HG03439 (cell line): ENCODE data around the gene ARSJ.

ENCODE experiments used
- ATAC-seq: cut with Tn5 transposase; IDR thresholded peaks from one replicate; pipeline ENCODE4 v1.9.1; 2021; ENCODE audit warnings: mild to moderate bottlenecking, moderate library complexity; ENCODE audit not compliant: unreplicated experiment

The ARSJ gene

DNA sequence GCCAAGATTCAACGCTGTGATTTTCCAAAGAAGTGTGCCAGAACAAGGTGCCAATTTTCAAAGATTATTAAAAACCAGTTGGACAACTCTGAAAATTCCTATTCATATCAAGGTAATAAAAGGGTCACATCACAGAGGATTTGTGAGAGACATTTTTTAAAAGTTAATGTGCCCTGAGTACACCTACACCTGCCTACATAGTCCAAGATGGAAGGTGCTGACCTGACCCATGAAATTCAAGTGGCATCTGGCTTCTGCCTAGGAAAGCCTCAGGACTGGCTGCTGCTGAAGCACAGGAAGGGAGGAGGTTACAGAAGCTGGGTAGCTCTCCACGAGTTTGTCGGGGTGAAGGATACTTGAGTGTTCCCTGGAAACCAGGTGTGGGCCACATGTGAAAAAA, 11.4 kb upstream of the ARSJ start:
- no peak for ATAC-seq

DNA sequence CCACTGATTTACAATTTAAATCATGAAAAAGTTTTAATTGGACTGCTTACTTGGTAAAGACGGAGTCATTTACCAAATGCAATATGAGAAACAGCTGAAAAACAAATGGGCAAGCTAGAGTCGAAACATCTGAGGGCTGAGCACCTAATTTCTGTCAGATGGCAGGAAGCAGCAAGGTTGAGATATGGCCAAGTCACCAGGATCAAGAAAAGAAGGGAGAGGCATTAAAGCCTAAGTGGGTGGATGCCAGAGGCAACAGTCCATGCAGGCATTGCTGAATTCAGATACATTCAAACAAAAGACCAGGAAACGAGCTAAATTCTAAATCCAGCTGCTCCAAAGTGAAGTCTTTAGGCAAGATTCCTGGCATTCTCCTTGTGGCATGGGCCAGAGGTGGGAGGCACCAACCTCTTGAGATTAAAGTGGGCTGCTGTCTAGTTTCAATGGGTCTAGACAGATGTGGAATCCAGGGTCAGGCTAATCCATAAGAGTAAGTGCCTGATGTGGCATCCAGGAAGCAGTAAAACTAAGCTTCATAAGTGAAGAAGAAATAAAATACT, 8.0 kb upstream of the ARSJ start:
- no peak for ATAC-seq

DNA sequence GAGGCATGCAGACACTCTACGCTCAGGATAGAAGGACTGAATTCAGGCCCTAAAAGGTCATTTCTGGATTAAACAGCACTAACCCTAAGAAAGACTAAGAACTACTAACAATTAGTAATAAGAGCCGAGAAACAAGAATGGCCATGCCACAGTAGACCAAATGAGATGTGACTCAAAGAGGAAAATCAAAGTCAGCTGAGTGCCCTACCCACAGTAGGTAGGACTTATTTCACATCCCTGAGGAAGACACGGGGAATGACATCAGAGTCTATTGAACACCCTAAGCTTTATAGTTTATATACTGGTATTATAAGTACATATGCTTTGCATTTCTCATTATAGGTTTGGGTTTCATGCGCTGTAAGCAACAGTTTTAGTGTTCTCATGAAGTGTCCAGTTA, 2.7 kb upstream of the ARSJ start:
- ATAC-seq = no peak

DNA sequence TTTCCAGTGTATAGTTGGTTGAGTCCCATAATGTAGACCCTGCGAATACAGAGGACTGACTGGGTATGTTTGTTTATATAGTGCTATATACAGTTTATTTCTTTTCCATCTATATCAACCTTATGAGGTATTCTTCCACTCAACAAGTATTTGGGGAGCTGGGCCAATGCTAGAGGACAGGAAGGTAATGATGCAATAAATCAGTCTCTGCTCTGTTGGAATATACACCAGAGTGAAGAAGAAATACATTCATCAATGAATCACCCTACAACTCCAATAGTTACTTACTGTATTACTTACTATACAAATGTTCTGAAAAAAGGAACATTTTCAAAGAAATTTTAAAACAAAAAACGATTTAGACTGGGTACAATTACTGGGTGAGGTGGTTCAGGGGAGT, 2.1 kb upstream of the ARSJ start:
- no peak for ATAC-seq

DNA sequence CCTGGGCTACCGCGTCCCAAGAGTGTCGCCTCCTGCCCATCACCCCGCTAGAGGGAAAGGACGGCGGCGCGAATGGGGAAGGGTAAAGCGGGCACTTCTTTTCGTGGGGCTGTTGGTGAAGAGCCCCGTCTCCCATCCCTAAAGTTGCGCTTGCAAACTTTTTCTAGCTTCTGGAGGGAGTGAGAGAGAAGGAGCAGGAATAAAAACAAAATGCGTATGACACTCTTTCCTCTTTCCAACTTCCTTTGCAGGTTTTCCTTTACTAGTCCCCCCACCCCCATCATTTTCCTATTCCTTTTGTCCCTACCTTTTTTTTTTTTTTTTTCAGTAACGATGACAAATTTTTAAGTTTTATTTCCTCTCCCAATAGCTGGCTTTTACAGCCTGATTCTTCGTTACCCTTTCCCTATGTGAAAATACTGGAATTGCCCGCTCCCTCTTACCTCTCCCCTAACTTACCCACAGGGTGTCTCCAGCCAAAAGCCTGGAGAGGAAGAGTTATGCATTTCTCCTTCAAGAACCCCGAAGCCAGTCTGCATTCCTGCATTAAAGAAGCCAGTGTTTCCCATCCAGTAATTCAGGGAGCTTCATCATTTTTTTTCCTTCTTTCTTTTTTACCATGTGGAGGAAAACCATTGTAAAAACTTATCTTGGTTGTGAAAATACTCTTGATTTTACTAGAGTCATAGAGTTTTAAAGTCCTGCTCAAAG, 613 bp upstream of the ARSJ start:
- ATAC-seq = no peak

DNA sequence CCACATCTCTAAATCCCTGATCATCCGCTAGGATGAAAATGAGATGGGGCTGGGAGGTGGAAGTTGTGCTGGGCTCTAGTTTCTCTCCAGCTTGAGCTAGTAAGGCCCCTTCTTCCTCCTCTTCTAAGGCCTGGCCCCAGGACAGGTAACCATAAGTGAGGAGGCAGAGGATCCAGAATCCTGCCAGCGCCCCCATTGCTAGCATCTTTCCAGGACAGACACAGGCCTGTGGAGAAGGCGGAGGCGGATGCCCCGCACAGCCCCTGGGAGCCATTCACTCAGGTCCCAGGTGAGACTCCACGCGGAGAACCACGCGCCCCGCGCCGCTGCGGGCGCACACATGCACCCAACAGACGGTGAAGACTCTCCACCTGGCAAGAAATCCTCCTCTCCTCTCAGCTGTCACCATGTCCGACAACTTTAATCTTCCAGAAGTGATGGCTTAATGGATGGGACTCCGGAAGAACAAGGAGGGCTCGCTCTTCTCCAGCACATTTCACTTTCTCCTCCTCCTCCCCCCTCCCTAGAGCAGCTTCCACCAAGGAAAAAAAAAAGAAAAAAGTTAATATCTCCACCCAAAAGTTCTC, 793 bp downstream of the ARSJ start:
- no peak for ATAC-seq

DNA sequence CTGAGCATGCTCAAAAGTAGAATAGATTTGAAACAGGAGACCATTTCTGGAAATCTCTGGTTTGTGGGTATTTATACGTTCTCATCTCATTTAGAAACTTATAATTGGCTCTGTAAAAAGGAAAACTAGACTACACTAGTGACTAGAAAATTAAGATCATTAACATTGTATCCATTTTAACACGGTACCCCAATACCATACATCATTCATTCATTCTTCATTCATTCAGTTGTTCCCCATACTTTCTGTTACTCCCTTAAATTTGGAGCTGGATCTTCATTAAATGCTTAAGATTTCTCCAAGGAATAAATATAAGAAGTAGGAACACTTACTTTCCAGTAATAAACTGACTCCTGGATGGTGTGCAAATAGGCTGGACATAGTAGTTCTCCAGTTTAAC, 1.3 kb downstream of the ARSJ start:
- no peak for ATAC-seq

DNA sequence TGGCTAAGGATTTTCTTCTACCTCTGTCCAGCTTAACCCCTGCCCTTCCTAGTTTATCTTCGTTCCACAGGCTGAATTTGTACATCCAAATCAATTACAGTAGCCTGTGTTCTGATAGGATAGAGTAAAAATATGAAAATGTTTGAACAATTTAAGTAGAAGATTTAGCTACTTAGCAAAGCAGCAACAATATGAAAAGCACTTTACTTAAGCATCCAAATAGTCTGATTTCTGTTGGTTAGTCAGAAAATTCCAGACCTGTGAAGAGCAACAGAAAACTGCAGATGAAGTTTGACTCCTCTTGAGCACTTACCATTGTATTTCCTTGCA, 2.0 kb downstream of the ARSJ start:
- ATAC-seq = no peak

DNA sequence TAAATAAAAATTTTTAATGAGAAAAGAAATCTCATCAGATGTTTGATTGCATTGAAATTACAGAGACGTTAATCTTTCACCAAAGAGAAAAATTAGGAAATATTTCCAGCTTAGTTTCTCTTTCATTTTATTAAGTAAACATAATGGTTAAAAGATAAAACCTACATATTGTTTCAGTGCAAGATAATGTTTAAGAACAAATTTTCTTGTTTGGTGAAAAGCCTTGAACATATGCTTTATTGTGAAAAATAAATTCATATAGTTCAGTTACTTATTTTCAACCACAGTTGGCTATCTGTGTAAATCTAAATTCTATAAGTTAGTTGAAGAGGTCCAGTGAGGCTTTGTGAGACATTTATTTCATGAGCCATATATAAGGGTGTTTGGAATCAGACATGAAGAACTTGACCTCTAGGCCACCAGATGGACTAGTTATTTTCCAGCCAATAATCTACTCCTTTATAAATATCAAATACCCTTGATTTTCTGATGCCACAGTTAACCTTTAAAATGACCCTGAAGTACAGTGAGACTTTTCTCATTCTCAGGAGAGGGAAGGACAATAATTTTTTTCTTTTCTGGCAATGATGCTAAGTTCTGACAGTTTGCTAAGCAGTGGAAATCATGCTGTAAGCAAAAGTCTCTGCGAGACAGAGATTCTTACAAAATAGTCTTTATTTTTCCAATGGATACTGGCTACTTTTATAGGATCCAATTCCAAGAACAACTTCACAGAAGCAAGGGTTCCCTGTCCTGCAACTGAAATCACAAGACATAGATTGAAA, 2.5 kb downstream of the ARSJ start:
- no peak for ATAC-seq

DNA sequence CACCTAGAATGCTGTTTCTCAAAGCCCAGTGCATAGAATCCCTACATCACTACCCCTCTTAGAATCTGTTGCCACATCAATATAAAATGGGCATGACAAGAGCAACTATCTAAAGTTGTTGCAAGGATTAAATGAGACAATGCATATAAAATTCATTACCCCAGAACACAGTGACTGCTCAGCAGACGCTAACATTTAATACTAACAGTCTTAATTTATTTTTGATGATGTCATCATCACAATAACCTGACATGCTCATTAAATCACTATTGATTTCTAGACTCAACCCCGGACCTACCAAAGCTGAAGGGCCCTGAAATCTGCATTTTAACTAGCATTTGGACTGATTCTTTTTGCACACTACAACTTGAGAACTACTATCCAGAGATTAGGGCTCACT, 3.9 kb downstream of the ARSJ start:
- ATAC-seq = no peak

DNA sequence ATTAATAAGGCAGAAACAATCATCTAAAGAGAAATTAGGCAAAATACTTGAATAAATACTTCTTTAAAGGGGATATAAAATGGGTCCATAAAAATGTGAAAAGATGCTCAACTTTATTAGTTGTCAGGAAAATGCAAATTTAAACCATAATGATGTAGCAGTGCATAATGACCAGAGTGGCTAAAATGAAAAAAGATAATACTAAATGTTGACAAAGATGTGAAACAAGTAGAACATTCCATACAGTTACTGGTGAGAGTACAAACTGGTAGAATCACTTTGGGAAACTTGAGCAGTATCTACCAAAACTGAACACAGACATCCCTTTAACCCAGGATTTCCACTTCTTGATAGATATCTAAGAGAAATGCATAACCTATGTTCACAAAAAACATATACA, 5.0 kb downstream of the ARSJ start:
- no peak for ATAC-seq

DNA sequence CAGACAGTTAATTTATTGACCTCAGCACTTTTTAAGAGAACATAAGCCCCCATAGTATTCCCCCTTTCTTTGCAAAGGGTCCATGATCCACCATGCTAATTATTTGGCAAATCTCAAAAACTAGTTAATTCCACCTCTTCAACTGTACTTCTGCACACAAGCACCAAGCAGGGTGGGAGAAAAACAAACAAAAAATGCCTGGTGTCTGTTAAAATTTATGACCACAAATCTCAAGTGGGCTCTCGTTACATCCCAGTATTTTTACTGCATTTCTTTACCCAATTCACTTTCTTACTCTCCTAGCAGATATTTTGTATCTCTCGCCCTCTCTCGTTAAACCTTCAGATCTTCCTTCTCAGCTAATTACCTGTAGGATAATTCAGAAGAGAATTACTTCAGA, 6.1 kb downstream of the ARSJ start:
- ATAC-seq = no peak

DNA sequence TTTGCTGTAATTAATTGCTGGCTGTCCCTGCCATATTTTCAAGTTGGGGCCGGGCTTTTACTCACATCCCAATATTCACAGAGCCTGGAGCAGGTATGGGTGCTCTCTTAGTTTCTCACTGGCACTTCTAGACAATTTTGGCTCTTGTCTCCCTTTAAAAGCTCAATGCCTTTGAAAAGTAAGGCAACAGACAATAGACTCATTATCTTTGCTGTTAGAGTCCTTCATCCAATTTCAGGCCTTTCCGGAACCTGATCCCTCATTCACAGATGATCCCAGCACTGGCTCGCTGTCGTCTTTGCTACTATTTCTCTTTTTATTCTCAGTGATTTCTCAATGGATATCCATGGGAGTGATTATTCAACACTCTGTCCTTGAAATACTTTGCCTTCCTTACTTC, 6.7 kb downstream of the ARSJ start:
- no peak for ATAC-seq

DNA sequence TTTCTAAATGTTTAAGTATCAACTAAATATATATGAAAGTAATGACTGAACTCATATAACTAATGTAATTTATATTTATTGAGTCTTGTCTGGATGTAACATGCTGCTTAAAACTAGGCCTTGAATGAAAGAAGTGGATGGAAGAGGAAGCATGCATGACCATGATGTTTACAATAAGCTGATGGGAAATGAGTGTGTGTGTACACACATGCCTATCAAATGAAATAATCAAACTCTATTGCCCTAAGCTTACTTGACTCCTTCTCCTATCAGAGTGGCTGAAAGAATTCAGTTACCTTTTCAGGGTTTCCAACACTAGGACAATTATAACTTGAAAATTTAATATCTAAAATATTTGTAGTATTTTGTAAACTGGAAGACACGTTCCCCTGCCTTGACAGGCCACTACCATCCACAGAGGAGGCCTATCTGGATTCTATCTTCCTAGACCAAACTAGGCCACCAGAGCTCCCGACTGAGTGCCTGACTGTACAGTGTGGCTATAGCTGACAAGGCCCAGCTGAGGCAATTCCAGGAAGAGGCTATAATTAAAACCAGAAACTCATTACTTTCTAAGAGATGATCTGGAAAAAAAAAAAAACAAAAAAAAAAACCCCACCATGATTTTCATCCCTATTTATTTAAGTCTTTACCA, 7.6 kb downstream of the ARSJ start:
- ATAC-seq = no peak

DNA sequence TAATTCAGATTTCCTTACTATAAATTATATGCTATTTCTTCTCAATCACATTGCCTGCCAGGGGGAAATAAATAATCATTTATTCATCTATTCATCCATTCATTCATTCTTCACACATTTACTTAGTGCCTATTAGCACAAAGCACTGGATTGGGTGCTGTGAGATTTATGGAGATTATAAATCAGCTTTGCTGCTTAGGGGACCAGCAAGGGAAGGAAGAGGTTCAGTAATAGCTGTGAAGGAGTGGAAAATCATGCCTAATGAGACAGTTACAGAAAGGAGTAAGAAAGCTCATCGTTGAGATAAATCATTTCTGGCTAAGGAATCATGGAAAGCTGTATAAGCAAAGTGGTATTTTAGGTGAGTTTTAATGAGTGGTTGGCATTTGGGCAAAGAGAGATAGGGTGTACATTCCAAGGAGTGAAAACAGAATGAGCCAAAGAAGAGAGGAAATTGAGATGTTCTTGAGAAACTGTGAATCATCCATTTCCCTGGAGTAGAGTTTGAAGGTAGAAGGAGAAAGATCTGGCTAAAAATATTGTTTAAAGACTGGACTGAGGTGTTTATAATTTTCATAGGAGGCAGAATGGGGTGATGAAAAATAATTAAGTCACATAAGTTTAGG, 9.6 kb downstream of the ARSJ start:
- ATAC-seq = no peak

DNA sequence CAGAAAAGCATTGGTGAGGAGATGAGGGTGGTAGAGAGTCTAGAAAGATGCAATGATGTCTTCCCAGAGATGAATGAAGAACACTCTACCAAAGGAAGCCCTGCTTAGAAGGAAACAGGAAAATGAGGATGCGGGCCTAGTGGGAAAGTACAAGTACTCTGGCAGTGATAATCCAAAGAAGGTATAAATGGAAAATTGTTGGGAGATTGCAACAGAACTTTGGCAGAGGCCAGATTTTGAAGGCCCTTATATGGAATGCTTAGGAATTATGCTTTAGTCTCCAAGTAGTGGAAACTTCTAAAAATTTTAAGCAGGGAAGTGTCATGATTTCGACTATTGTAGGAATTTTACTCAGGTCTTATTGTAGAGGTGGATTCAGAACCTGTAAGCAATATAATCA, 11.0 kb downstream of the ARSJ start:
- ATAC-seq = no peak

DNA sequence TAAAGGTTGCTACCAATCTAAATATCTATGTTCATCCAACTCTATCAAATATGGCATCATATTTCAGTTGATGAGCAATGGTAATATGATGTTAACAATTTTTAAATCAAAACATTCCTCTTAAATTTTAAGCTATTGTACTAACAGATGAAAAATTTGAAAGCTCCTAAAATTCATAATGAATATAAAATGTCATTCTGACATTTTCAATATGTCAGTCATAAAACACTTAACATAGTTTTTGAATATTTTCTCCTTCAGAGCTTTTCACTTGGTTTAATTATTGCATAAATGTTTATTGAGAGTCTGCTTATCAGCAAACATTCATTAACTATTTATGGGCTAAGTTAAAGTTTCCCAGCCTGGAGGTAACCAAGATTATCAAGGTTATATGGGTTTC, 11.8 kb downstream of the ARSJ start:
- no peak for ATAC-seq

DNA sequence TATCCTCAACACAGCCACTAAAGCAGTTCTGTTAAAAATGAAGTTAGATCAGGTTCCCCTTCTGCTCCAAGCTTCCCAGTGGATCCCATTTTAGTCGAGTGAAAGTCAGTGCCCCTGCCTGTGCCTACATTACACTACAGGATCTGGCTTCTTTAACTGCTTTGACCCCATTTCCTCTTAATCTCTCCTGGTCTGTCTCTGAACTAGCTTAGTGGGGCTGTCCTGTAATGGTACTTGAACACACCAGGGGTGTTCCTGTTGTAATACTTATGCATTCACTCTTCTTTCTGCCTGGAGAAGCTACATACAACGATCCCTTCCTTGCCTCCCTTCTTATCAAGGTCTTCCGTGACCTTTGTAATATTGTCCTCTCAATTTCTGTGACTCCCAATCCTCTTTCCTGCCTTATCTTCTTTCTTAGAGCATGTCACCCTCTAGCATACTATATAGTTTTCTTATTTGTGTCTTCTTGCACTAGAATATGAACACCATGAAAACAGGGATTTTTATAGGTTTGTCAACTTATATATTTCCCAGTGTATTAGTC, 16.7 kb downstream of the ARSJ start:
- no peak for ATAC-seq

DNA sequence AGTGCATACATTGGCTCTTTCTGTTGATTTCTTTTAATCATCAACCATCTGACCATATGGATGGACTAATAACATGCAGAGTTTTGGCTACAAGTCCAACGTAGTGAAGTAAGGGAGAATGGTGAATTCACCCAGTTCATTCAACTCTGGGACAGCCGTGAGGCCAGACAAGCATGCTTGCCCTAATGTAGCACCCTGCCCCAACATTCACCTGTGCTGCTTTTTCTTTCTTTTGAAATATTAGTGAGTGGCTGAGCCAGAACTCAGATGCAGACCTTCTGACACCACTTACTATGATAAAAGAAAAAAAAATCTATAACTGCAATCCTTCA, 17.5 kb downstream of the ARSJ start:
- no peak for ATAC-seq

DNA sequence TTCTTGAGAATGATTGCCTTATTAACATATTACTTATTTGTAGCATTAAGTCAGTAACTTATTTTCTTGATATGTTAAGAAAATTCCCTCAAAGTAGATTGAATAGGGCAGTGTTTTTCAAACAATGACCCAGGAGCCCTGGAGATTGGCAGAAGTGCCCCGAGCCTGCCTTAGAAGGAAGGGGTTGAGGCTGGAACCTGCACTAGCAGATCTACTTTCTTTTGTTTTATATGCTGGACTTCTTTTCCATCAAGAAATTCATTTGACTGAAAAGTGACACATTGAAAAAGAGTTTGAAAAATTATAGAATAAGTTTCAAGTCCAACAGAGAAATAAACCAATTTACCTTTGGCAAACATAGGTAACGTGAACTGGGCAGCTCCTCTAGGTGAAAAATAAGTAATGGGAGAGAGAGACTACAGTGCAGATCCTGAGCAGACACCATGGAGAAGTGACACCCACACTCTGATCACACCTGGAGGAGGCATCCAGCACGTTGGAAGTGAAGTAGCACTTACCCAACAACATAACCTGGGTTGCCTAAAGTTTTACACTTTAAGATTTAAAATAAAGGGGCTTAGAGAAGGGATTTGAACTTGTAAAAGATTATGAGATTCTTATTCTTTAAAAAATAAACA, 18.6 kb downstream of the ARSJ start:
- no peak for ATAC-seq

DNA sequence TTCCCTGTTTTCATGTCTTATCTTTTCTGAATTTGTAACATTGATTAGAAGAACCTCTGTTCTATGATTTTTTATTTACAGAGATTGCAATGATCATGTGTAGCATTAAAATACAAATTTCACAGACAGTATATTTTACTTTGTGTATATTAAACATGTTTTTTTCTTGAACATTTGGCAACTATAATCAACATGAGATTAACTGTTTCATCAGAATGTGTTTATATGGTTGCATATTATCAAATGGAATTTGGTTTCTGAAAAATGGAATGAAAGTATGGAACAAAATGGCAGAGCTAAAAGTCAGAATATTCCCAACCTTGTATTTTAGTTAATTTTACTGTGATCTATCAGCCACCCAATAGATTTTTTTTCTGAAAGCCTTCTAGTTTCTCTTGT, 19.9 kb downstream of the ARSJ start:
- ATAC-seq = no peak
